GM21423 (cell line): ENCODE data around the gene C1orf50.
A peak's percentile ranks its signal among the peaks of the same experiment; 100 is the strongest.

Experiments
- ATAC-seq: cut with Tn5 transposase; IDR thresholded peaks from one replicate; pipeline ENCODE4 v1.9.1; 2021; ENCODE audit warnings: mild to moderate bottlenecking, moderate library complexity; ENCODE audit not compliant: unreplicated experiment

C1orf50 gene

GRCh38 chr1:42758641-42759040 lies 8.4 kb upstream of the C1orf50 start:
- ATAC-seq, result no peak

- no peak for ATAC-seq
Observed at GRCh38 chr1:42759114-42759513, 7.9 kb upstream of the C1orf50 start.

- ATAC-seq, result no peak
Observed at GRCh38 chr1:42761567-42761966, 5.5 kb upstream of the C1orf50 start.

- no peak for ATAC-seq
Observed at GRCh38 chr1:42762269-42762668, 4.8 kb upstream of the C1orf50 start.

- ATAC-seq, result no peak
Observed at GRCh38 chr1:42765269-42765668, 1.8 kb upstream of the C1orf50 start.

- ATAC-seq, result peak; percentile 23
Observed at GRCh38 chr1:42765832-42766740, 963 bp upstream of the C1orf50 start.

GRCh38 chr1:42767510-42768000 lies 506 bp downstream of the C1orf50 start:
- ATAC-seq, result peak; percentile 5

GRCh38 chr1:42768172-42768571 lies 1.1 kb downstream of the C1orf50 start:
- no peak for ATAC-seq

GRCh38 chr1:42769811-42770210 lies 2.8 kb downstream of the C1orf50 start:
- ATAC-seq, result no peak

- ATAC-seq, result no peak
Observed at GRCh38 chr1:42773420-42773819, 6.4 kb downstream of the C1orf50 start.

- no peak for ATAC-seq
Observed at GRCh38 chr1:42774928-42775526, 8.0 kb downstream of the C1orf50 start.

GRCh38 chr1:42776502-42776901 lies 9.5 kb downstream of the C1orf50 start:
- ATAC-seq, result no peak

GRCh38 chr1:42777852-42778251 lies 10.8 kb downstream of the C1orf50 start:
- no peak for ATAC-seq

- no peak for ATAC-seq
Observed at GRCh38 chr1:42779725-42780124, 12.7 kb downstream of the C1orf50 start.

- ATAC-seq, result no peak
Observed at GRCh38 chr1:42780176-42780575, 13.1 kb downstream of the C1orf50 start.

- ATAC-seq, result no peak
Observed at GRCh38 chr1:42783092-42783491, 16.0 kb downstream of the C1orf50 start.

- ATAC-seq, result no peak
Observed at GRCh38 chr1:42784547-42784945, 17.5 kb downstream of the C1orf50 start.

GRCh38 chr1:42784946-42785693 lies 18.1 kb downstream of the C1orf50 start, which contains the start of gene TMEM269:
Gene TMEM269 (plus strand): TSS chr1:42784991. CDS start chr1:42789894, 4,903 bp downstream.
- no peak for ATAC-seq

GRCh38 chr1:42786097-42786496 lies 19.0 kb downstream of the C1orf50 start:
- ATAC-seq, result no peak

- ATAC-seq, result no peak
Observed at GRCh38 chr1:42788021-42788420, 21.0 kb downstream of the C1orf50 start.

GRCh38 chr1:42793824-42794223 lies 26.8 kb downstream of the C1orf50 start:
- no peak for ATAC-seq
